HG03139 (cell line): ENCODE data around the gene PDIA2.
"Not testable (repeated sequence)": the region's sequence is repeated elsewhere in the genome, so short reads cannot be mapped to it uniquely, and the experiment has no call there.

ENCODE experiments used
- ATAC-seq: cut with Tn5 transposase; IDR thresholded peaks from one replicate; pipeline ENCODE4 v1.9.1; 2021; ENCODE audit not compliant: unreplicated experiment

PDIA2 gene

GRCh38 chr16:263944-264343, 19.0 kb upstream of the PDIA2 start:
- ATAC-seq, result no peak

GRCh38 chr16:264440-264951, 18.5 kb upstream of the PDIA2 start:
- ATAC-seq, result no peak

GRCh38 chr16:265002-265529, 17.9 kb upstream of the PDIA2 start:
- no peak for ATAC-seq

GRCh38 chr16:265711-266110, 17.3 kb upstream of the PDIA2 start:
- ATAC-seq, result no peak

DNA sequence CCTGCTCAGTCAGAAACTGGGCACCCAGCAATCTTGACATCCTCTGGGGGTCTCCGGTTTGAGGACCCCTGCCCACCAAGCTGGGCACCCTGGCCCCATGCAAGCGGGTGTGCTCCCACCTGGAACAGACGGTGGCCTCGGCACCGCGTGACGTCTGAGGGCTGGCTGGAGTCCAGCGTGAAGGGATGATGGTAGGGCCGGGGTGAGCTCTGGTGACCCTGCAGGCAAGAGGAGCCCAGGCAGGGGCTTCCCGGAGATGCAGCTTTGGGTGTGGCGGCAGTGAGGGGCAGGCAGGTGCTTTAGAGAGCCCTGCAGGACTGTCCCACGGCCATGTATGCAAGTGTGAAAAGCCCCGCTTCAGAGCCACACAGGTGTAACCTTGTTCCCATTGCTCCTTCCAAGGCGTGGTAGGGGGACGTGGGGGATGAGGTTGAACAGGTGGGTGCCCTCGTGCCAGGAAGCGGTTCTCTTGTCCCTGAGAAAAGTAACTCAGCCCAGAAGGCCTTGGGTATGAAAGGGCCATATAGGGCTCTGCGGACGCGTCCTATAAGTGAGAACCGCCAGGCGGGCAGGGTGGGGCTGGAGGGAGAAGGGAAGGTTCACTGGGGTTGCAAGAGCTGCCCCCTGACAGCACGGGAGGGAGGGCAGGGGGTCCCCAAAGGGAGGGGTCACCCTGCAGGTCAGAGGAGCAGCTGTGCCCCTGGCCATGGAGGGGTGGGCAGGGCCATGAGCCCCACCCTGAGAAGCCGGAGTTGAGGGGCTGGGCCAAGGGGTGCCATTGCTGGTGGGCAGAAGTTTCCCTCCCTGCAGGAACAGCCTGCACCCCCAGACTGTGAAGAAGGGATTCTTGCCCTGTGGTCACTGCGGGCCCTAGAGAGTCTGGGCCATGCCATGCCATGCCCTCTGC, 16.5 kb upstream of the PDIA2 start:
- ATAC-seq, result no peak

GRCh38 chr16:267562-267961, 15.4 kb upstream of the PDIA2 start:
- not testable (repeated sequence) for ATAC-seq

DNA sequence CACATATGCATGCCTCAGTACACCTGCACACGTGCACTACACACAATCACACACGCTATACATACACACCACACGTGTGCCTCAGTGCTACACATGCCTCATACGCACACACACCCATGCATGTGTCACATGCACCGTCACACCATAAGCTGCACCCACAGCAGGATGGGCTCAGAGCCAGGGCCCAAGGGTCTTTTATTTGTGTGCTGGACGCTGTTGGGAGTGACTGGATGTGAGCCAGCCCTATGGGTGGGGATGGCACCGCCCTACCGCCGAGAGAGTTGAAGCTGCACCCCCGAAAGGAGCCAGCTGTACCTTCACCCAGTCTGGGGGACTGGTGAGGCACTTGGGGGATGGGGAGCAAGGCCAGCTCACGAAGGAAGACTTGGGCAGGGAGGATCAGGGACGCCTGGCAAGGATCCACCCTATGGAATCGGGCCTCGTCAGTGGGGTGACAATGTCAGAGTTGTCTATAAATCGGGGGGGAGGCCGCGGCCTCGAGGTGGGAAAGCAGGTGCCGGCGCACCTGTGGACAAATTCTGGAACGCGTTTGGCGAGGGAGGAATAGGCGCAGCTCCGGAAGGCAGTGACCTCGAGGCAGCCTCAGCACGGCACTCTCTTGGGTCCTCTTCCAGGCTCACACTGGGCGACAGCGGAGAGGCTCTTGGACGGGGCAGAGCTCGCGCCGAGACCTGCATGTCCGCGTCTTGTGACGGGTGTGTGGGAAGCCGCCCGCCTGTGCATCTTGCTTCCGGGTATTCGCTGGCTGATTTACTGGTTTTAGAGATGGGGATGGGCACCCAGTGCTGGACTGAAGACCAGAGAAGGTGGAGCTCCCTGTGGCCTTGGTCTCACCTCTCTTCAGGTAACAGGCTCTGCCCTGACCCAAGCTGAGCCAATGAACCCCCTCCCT, 14.6 kb upstream of the PDIA2 start:
- ATAC-seq, result no peak

DNA sequence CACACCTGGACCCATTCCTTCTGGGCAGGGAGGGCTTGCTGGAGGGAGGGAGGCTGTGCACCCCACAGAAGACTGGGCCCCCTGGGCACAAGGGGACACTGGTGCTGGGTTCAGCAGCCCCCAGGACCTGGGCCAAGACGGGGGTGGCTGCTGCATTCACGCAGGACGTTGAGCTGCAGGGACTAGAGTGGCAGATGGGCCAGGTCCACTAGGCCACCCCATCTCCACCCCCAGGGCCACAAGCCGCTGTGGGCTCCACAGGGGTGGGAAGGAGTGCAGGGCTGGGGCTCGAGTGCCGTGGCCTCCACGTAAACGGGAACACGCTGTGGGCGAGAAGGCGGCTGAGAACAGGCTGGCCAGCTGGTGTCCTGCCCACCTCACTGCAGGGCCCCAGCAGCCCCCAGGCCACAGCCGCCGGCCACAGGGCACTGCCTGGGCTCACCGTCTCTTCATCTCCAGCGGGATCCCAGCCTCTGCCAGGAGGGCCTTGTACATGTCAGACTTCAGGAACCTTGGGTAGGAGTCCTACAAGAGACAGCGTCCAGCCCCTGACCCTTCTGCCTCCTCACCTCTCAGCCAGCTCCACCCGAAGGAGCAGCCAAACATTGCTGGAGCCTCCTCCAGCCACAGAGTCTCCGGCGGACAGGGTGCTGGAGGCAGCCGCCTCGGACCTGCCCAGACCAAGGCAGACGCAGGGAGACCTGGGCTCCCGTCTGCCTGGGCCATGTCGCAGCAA, 13.7 kb upstream of the PDIA2 start:
- no peak for ATAC-seq

GRCh38 chr16:270381-271255, 12.3 kb upstream of the PDIA2 start:
- no peak for ATAC-seq

DNA sequence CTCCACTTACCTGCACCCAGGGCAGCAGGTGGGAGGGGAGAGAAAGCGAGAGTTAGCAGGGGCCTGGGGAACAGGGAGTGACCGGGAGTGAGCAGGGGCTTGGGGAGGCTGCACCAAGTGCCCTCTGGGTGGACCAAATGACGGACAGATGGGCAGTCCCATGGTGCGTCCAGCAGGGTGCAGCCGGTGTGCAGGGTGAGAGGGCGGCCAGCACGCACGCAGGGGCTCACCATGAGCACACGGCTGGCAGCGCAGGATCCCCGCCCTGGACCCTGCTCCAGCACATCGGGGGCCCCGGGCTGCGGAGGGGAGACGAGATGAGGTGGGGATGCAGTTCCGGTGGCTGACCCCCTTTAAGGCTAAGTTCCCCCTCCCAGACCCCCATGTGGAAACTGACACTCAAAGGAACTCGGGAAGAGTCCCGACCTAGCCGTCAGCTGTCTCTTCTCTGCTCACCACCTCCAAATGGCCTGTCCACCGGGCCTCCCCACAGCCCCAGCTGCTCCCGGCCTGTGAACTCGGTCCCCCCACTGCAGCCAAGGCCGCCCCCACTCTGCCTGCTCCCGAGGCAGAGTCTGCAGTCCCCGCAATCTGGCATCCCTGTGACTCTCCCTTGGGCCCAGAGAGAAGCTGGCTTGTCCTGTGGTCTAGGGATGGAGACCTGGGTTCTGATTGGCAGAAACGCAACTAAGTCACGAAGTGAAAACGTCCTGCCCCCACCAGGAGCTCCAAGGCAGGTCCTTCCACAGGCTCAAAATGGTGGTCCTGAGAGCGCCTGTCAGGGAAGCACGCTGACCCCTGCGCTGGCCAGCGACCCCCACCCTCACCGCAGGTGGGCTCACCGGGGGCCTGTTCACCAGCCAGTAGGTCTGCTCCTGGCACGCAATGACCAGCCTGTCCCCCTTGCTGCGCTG, 10.1 kb upstream of the PDIA2 start:
- no peak for ATAC-seq

DNA sequence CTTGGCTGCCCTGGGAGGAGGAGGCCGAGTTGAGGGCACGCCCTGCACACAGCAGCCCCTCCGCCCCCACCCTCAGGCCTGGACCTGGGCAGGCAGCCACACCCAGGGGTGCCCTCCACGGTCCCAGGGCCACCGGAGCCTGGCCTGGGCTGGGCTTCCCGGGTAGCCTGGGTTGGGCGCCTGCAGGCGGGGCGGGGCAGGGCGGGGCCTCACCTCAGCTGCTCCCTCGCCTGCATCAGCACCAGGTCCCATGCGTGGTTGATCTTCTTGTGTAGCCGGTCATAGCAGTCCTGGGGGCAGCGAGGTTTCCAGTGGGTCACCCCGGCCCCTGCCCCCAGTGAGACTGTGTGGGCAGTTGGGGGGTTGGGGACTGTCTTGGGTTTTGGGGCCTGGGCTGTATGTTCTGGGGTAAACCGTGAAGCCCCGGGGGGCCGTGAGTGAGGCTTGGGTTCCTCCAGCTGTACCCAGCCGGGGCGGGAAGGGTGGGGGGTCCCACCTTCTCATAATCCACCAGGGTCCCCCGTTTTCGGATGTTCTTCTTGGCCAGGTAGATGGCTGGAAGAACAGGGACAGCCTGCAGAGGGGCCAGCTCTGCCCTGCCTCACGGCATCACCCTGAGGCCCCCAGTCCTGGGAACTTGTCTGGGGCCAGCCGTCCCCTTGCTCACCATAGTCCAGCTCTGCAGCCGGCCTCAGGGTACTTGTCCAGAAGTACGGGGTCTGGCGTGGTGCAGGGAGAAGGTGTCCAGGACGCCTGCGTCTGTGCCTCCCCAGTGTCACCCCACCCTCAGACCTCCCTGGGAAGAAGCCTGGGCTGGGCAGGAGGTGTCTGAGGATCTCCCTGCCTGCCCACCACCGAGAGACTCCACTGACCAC, 9.2 kb upstream of the PDIA2 start:
- no peak for ATAC-seq

GRCh38 chr16:275041-275641, 7.8 kb upstream of the PDIA2 start:
- no peak for ATAC-seq

GRCh38 chr16:275786-276232, 7.2 kb upstream of the PDIA2 start, which contains the start of gene RGS11:
TSS of gene RGS11 (minus strand) at chr16:275944. CDS start at chr16:275911, 33 bp downstream.
- no peak for ATAC-seq

DNA sequence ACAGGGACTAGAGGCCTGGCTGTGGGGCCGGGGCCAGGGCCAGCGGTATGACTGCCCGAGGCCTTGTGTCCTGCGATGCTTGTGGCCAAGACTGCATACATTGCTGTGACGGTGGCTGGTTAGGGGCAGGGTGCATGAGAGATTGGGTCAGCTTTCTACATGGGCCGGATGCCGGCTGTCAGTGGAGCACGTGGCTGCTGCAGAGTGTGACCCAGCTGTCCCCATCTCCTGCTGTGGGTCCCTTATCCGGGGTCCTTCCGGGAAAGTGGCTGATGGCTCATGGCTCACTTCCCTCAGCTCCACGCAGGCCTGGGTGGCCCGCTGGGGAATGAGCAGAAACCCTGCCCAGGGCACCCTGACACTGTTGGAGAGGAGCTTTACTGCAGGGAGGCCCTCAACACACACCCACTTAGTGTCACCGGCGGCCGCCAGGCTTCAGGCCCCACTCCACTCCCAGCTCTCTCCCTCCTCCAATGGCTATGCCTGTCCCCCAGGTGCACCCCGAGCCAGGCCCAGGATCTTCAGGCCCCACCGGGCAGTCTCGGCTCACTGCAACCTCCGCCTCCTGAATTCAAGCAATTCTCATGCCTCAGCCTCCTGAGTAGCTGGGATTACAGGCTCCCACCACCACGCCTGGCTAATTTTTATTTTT, 6.4 kb upstream of the PDIA2 start:
- ATAC-seq, result no peak

- no peak for ATAC-seq
These were observed 4.0 kb upstream of the PDIA2 start for GRCh38 chr16:278863-279366.

- ATAC-seq, result no peak
These were observed 3.4 kb upstream of the PDIA2 start for GRCh38 chr16:279531-279930.
